Sigmoid colon (tissue), 7 donors: ENCODE data around the gene ANTXR2. TPM values are rescaled to one million over a fixed set of nuclear protein-coding genes. Genes with fewer than 3 reads are reported as not detected.

ENCODE experiments used
- DNase-seq: peaks from one replicate; pipeline ENCODE4 v3.0.0-alpha.2; 2019
- H3K27ac ChIP-seq, 4 donors: fragments of 200-600 bp; sonication (generic); one replicate each; pipeline ENCODE4 v1.5.1; 2016 to 2019; ENCODE audit warnings: mild to moderate bottlenecking in 1 of 4
- H3K27me3 ChIP-seq, 3 donors: fragments of 200-600 bp; sonication (generic); one replicate each; pipeline ENCODE4 v1.5.1; 2019; ENCODE audit warnings: mild to moderate bottlenecking in 1 of 3
- H3K36me3 ChIP-seq, 4 donors: fragments of 200-600 bp; sonication (generic); one replicate each; pipeline ENCODE4 v1.5.1; 2016 to 2019
- H3K4me1 ChIP-seq, 4 donors: fragments of 200-600 bp; sonication (generic); one replicate each; pipeline ENCODE4 v1.5.1; 2017 to 2019
- H3K4me3 ChIP-seq, 4 donors: fragments of 200-600 bp; sonication (generic); one replicate each; pipeline ENCODE4 v1.5.1; 2017 to 2019; ENCODE audit warnings: mild to moderate bottlenecking in 2 of 4, moderate library complexity in 1 of 4
- H3K9me3 ChIP-seq, 4 donors: fragments of 200-600 bp in 3 of 4; sonication (generic) in 3 of 4; one replicate each; pipeline versions ENCODE4 v1.5.1 to v1.6.1; 2013 to 2019
- EP300 ChIP-seq, 4 donors: sonication (generic); formaldehyde crosslinking; IDR thresholded peaks; one replicate each; pipeline ENCODE4 v1.6.1; 2017; ENCODE audit warnings: antibody characterized with exemption in 4 of 4
- POLR2A ChIP-seq, 2 donors: fragments of 450-650 bp; IDR thresholded peaks; one replicate each; pipeline ENCODE4 v1.6.1; 2016; ENCODE audit warnings: antibody characterized with exemption in 2 of 2, mild to moderate bottlenecking in 2 of 2, moderate library complexity in 2 of 2
- POLR2AphosphoS5 ChIP-seq, 4 donors: sonication (generic); formaldehyde crosslinking; IDR thresholded peaks; one replicate each; pipeline ENCODE4 v1.6.1; 2017; ENCODE audit warnings: antibody characterized with exemption in 4 of 4
- WGBS, 2 donors: extraction: QIAGEN DNeasy Blood & Tissue Kit; methylation state at CpG; one replicate each; pipeline ENCODE4 v1.1.7; 2013; 5-methylcytosine and 5-hydroxymethylcytosine counted together
- intact Hi-C: fragments of 100-400 bp; cut with DNase I; formaldehyde crosslinking; loops from one replicate; pipeline ENCODE4 v1.15.1; 2023
- polyA plus RNA-seq, 3 donors: library from polyadenylated mRNA; stranded (reverse); fragments of 200-250 nt; gene quantifications; one replicate each; pipeline ENCODE4 v1.2.3, GENCODE V29; 2013
- total RNA-seq, 4 donors: library from RNA; depleted of rRNA; stranded (reverse); fragments of >200 nt; gene quantifications; one replicate each; pipeline ENCODE4 v1.1.0, GENCODE V29; 2016
- TF ChIP-seq, protein P1 (sequence below), 4 experiments: fragments of 450-650 bp in 3 of 4; fragments of 200-600 bp in 1 of 4; IDR thresholded peaks; one replicate each; pipeline ENCODE4 v1.5.1; 2016 to 2019; ENCODE audit warnings: antibody characterized with exemption in 4 of 4, mild to moderate bottlenecking in 3 of 4, moderate library complexity in 2 of 4
- donor health status: healthy with polysubstance abuse.
- donor health status: Bipolar disorder and iron deficiency.
- donor health status: healthy.

The ANTXR2 gene
- total and polyA plus RNA-seq, 7 donors = 11.4 to 237 (median 170) TPM

DNA sequence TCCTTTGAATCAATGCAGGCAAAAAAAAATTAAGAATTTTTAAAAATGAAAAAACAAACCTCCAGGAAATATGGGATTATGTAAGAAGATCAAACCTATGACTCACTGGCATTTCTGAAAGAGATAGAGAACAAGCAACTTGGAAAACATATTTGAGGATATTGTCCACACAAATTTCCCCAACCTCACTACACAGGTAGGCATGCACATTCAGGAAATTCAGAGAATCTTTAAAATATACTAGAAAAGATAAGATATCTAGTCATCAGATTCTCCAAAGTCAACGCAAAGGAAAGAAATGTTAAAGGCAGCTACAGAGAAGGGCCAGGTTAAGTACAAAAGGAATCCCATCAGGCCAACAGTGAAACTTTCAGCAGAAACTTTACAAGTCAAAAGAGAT, 85.6 kb downstream of the ANTXR2 start:
- intact Hi-C loops = loop anchor here (5.0 kb wide), 1 partner anchor 35 kb away; no protein-coding TSS in a partner anchor
- 94 to 95% methylated on average over 1 of the region's 1 CpG for WGBS, 2 donors

DNA sequence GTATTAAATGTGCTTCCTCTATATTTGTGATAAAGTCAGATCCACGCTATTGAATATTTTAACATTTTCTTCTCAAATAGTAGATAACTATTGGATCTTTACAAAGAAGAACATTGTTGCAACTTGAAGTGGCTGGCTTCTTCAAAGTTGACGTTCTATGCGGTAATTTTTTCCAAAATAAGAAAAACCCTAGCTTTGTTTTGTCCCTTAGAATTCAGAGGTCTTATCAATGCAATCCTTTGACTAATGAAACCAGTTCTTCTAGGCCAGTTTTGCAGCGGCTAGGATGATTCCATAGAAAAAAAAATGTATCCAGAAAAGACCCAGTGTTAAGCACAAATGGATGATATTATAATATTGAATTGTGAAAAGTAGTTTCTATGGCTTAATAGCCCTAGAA, 89.6 kb downstream of the ANTXR2 start:
- H3K9me3 ChIP-seq = no peaks in the 10 kb centered on the region
- intact Hi-C loops = no loop called here
- DNase-seq = no peak
- H3K4me1 ChIP-seq = peaks cover 0 to 43% (median 21%) of the 10 kb centered on the region in 4 donors
- no peak for TF ChIP-seq POLR2AphosphoS5 (IDR thresholded peaks at IDR 0.05)
- H3K36me3 ChIP-seq = peaks cover 0 to 33% (median under 1%) of the 10 kb centered on the region in 4 donors
- WGBS, 2 donors = 95 to 97% methylated on average over 4 of the region's 4 CpGs
- no peaks in the 10 kb centered on the region for H3K27me3 ChIP-seq
- no peak overlapping the region for H3K4me3 ChIP-seq
- H3K27ac ChIP-seq = peak overlapping the region in 2 of 4 donors; percentile 15 to 25

More for the DNA sequence above, 85.6 kb downstream of the ANTXR2 start:
- peaks cover 0 to 21% (median 0%) of the 10 kb centered on the region in 4 donors for H3K36me3 ChIP-seq
- no peak overlapping the region for H3K27ac ChIP-seq
- H3K4me1 ChIP-seq = peaks cover 0 to 25% (median 20%) of the 10 kb centered on the region in 4 donors
- TF ChIP-seq POLR2A (IDR thresholded peaks at IDR 0.05) (no peak), POLR2AphosphoS5 (IDR thresholded peaks at IDR 0.05) (no peak), EP300 (IDR thresholded peaks at IDR 0.05) (no peak)
- TF ChIP-seq, protein P1, sequence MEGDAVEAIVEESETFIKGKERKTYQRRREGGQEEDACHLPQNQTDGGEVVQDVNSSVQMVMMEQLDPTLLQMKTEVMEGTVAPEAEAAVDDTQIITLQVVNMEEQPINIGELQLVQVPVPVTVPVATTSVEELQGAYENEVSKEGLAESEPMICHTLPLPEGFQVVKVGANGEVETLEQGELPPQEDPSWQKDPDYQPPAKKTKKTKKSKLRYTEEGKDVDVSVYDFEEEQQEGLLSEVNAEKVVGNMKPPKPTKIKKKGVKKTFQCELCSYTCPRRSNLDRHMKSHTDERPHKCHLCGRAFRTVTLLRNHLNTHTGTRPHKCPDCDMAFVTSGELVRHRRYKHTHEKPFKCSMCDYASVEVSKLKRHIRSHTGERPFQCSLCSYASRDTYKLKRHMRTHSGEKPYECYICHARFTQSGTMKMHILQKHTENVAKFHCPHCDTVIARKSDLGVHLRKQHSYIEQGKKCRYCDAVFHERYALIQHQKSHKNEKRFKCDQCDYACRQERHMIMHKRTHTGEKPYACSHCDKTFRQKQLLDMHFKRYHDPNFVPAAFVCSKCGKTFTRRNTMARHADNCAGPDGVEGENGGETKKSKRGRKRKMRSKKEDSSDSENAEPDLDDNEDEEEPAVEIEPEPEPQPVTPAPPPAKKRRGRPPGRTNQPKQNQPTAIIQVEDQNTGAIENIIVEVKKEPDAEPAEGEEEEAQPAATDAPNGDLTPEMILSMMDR (IDR thresholded peaks at IDR 0.05) = no peak
- no peak for DNase-seq
- no peaks in the 10 kb centered on the region for H3K9me3 ChIP-seq
- H3K27me3 ChIP-seq = no peaks in the 10 kb centered on the region
- no peak overlapping the region for H3K4me3 ChIP-seq

DNA sequence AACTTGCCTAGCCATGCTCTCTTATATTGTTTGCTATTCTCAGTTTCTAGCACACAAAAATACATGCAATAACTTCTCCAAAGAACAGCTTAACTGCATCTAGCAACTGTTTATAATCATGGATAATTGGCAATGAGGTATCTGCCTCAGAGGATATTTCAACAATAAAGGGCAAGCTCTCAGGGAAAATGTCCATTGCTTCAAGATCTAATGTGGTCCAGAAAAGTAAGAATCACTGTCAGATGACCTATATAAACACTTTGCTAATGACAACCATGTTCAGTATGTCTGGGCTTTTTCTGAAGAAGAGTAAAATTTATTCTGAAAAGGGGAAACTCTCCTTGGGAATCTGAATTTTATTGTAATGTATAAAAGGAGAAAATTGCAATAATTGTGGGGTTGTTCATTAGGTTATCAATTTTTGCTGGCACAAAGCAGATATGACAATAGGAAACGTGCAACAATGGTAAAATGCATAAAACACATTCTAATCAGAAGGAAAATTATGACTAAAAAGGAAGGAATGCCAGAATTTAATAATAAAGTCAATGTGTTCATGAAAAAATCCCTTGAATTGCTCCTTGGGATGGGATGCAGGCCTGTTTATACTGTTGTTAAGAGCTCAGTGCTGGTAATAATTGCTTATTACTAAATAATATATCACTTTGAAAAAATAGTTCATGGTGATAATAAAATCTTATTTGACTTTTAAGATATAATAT, 90.3 kb downstream of the ANTXR2 start:
- H3K27ac ChIP-seq = peak overlapping the region in 3 of 4 donors; percentile 0 to 25 (median 15)
- DNase-seq = no peak
- no peaks in the 10 kb centered on the region for H3K9me3 ChIP-seq
- 74 to 88% methylated on average over 1 of the region's 1 CpG for WGBS, 2 donors
- peaks cover 0 to 42% (median 18%) of the 10 kb centered on the region in 4 donors for H3K4me1 ChIP-seq
- no peaks in the 10 kb centered on the region for H3K27me3 ChIP-seq
- intact Hi-C loops = no loop called here
- H3K36me3 ChIP-seq = peaks cover 1 to 40% (median 5%) of the 10 kb centered on the region in 4 donors
- no peak overlapping the region for H3K4me3 ChIP-seq
- TF ChIP-seq, protein P1 (IDR thresholded peaks at IDR 0.05) = no peak
- no peak for TF ChIP-seq POLR2AphosphoS5 (IDR thresholded peaks at IDR 0.05)
- TF ChIP-seq EP300 (IDR thresholded peaks at IDR 0.05) = no peak
- no peak for TF ChIP-seq POLR2A (IDR thresholded peaks at IDR 0.05)

DNA sequence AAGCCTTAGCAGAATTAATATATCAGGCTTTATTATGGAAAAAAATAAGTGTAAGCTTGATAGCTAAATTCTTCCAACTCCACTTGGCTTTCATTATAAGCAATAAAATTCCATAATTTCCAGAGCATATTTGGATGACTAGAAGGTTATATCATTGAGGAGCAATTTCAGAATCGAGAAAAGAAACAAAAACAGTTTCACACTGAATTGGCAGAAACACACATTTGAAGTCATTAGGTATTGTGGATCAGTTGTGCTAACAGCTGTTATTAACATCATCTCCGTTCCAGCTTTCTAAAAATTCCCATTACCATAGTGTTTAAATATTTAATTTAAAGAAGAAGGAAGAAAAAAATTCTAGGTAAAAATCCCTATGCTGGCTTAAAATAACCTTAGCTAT, 92.6 kb downstream of the ANTXR2 start:
- 76 to 88% methylated on average over 2 of the region's 2 CpGs for WGBS, 2 donors
- TF ChIP-seq, protein P1 (IDR thresholded peaks at IDR 0.05) = no peak
- TF ChIP-seq POLR2AphosphoS5 (IDR thresholded peaks at IDR 0.05) (no peak), POLR2A (IDR thresholded peaks at IDR 0.05) (no peak), EP300 (IDR thresholded peaks at IDR 0.05) (no peak)
- Histone ChIP-seq H3K27ac (no peak overlapping the region), H3K27me3 (no peaks in the 10 kb centered on the region), H3K36me3 (peaks cover 13 to 63% (median 19%) of the 10 kb centered on the region in 4 donors), H3K4me1 (peaks cover 0 to 34% (median 13%) of the 10 kb centered on the region in 4 donors), H3K4me3 (no peak overlapping the region), H3K9me3 (no peaks in the 10 kb centered on the region)
- no peak for DNase-seq
- intact Hi-C loops = no loop called here

DNA sequence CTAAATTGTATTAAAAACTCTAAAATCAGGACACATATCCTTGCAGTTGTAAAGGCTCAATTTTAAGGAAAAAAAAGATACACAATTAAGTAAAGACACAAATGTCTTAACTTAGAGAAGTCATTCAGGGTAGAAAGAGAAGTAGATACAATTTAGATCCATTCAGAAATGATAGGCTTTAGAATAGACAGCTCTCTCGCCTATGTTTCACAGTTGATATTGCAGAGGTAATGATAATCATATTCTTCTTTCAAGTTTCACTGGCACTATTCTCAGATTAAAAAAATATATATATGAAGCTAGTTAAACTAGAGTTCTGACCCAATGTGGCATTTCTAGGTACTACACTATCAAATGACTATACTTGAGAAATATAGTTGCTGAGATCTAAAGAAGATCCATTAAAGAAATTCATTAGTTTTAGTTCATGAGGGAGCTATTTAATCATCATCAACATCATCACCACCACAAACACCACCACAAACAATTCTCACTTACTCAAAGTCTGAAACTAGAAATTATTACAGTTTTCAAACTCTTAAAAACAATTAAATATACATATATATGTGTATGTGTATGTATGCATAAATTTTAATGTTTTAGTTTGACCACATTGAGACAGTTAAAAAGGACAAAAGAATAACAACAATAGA, 93.1 kb downstream of the ANTXR2 start:
- 90 to 97% methylated on average over 1 of the region's 1 CpG for WGBS, 2 donors
- no peak overlapping the region for H3K4me3 ChIP-seq
- TF ChIP-seq, protein P1 (IDR thresholded peaks at IDR 0.05) = no peak
- TF ChIP-seq POLR2AphosphoS5 (IDR thresholded peaks at IDR 0.05) = no peak
- no peak for TF ChIP-seq EP300 (IDR thresholded peaks at IDR 0.05)
- TF ChIP-seq POLR2A (IDR thresholded peaks at IDR 0.05) = no peak
- no peak for DNase-seq
- no peaks in the 10 kb centered on the region for H3K27me3 ChIP-seq
- peaks cover 0 to 34% (median 13%) of the 10 kb centered on the region in 4 donors for H3K4me1 ChIP-seq
- no peak overlapping the region for H3K27ac ChIP-seq
- H3K9me3 ChIP-seq = no peaks in the 10 kb centered on the region
- intact Hi-C loops = no loop called here
- H3K36me3 ChIP-seq = peaks cover 13 to 63% (median 19%) of the 10 kb centered on the region in 4 donors
